Central memory CD8-positive, alpha-beta T cell (primary cell): ENCODE measurements around the gene NTHL1.

ENCODE experiments used
- ATAC-seq: fragments of 150-1000 bp; cut with Tn5 transposase; replicated peaks from 2 replicates; pipeline ENCODE4 v1.10.0; 2022; ENCODE audit warnings: mild to moderate bottlenecking, moderate FRiP score, moderate number of reproducible peaks; ENCODE audit not compliant: poor library complexity, severe bottlenecking; ENCODE audit errors: extremely low read depth
- DNase-seq, 2 donors: peaks; one replicate each; pipeline ENCODE4 v3.0.0; 2021; ENCODE audit warnings: low spot score in 2 of 2
- H3K27ac Mint-ChIP-seq: one replicate; pipeline ENCODE4 v1.8.0; 2022; ENCODE audit warnings: low read depth, mild to moderate bottlenecking, moderate library complexity, mixed read lengths
- H3K27me3 Mint-ChIP-seq: one replicate; pipeline ENCODE4 v1.8.0; 2022; ENCODE audit warnings: mixed read lengths
- H3K36me3 Mint-ChIP-seq: one replicate; pipeline ENCODE4 v1.8.0; 2022; ENCODE audit warnings: mild to moderate bottlenecking, moderate library complexity, mixed read lengths; ENCODE audit not compliant: insufficient read depth
- H3K4me1 Mint-ChIP-seq: one replicate; pipeline ENCODE4 v1.8.0; 2022; ENCODE audit warnings: mixed read lengths
- H3K4me3 Mint-ChIP-seq: one replicate; pipeline ENCODE4 v1.8.0; 2022; ENCODE audit warnings: mild to moderate bottlenecking, moderate library complexity, mixed read lengths
- H3K9me3 Mint-ChIP-seq: one replicate; pipeline ENCODE4 v1.8.0; 2022; ENCODE audit warnings: mixed read lengths

Gene NTHL1

DNA sequence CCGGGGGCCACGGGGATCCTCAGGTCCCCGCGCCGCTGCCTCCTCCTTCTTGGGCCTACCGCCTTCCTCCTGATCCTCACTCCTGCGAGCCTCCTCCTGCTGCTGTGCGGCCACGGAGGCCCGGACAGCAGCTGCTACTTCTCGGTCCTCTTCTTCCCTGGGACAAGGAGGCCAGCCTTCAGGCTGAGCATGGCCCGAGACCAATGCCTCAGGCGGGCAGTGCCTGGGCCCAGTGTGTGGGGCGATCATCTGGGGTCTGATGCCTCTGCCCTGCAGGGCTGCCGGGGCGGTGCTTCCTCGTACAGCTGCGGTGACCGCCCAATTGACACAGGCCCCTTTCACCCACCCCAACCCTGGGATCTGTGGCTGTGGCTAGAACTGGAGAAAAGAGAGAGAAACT lies 46.6 kb downstream of the NTHL1 start:
- H3K27ac Mint-ChIP-seq = no peak overlapping the region
- ATAC-seq (no peak), DNase-seq (no peak)
- peaks cover 13% of the 10 kb centered on the region for H3K4me1 Mint-ChIP-seq
- H3K36me3 Mint-ChIP-seq = peaks cover 16% of the 10 kb centered on the region
- no peak overlapping the region for H3K4me3 Mint-ChIP-seq
- H3K27me3 Mint-ChIP-seq = no peaks in the 10 kb centered on the region
- no peaks in the 10 kb centered on the region for H3K9me3 Mint-ChIP-seq

GRCh38 chr16:1999866-2000514 lies 47.6 kb downstream of the NTHL1 start:
- H3K27me3 Mint-ChIP-seq = no peaks in the 10 kb centered on the region
- ATAC-seq (no peak), DNase-seq (no peak)
- H3K27ac Mint-ChIP-seq = no peak overlapping the region
- H3K4me1 Mint-ChIP-seq = peaks cover 4% of the 10 kb centered on the region
- H3K36me3 Mint-ChIP-seq = peaks cover 15% of the 10 kb centered on the region
- H3K4me3 Mint-ChIP-seq = no peak overlapping the region
- no peaks in the 10 kb centered on the region for H3K9me3 Mint-ChIP-seq

DNA sequence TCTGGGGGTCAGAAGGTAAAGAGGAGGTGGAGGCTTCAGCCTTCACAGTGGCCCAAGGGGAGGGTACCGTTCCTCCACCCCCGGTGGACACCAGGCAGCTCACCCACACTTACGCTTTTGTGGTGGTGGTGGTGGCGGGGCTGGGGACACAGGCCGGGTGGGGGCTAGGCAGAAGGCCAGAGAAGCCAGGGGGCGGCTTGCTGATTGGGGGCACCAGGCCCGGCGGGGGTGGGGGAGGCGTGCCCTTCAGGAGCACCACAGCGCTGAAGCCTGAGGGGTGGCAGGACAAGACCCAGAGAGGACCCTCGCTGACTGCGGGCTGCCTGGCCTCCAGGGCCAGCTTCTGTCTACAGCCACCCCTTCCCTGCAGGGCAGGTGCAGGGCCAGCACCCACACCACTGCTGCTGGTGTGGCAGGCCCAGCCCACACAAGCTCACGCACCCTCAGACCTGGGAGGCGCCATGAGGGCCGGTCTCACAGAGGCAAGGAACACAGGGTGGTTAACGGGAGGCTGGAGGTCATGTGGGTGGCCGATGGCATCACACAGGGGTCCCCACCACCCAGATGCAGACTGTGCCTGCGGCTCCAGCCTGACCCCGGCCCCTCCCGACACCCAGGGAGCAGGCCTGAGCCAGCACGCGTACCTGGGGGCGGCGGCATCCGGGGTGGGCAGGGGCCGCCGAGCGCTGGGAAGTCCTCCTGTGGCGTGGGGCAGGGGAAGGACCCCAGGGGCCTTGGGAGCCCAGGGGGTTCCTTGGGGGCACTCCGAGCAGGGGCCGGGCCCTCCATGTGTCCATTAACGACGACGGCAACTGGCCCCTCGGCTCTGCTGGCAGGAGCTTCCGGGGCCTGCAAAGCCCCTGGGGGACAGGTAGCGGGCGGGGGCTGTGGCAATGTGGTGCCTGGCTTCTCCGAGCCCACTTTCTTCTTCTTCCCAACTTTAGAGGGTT lies 48.5 kb downstream of the NTHL1 start:
- DNase-seq (no peak), ATAC-seq (no peak)
- Mint-ChIP-seq H3K27ac (no peak overlapping the region), H3K4me3 (no peak overlapping the region), H3K27me3 (no peaks in the 10 kb centered on the region), H3K9me3 (no peaks in the 10 kb centered on the region), H3K4me1 (no peaks in the 10 kb centered on the region), H3K36me3 (peaks cover 15% of the 10 kb centered on the region)

GRCh38 chr16:1998360-1998835 lies 49.2 kb downstream of the NTHL1 start:
- H3K36me3 Mint-ChIP-seq = peaks cover 13% of the 10 kb centered on the region
- no peak overlapping the region for H3K27ac Mint-ChIP-seq
- no peaks in the 10 kb centered on the region for H3K4me1 Mint-ChIP-seq
- no peaks in the 10 kb centered on the region for H3K9me3 Mint-ChIP-seq
- H3K4me3 Mint-ChIP-seq = no peak overlapping the region
- H3K27me3 Mint-ChIP-seq = no peaks in the 10 kb centered on the region
- ATAC-seq (no peak), DNase-seq (no peak)

- H3K4me3 Mint-ChIP-seq = no peak overlapping the region
- no peaks in the 10 kb centered on the region for H3K27me3 Mint-ChIP-seq
- H3K27ac Mint-ChIP-seq = no peak overlapping the region
- peaks cover 17% of the 10 kb centered on the region for H3K36me3 Mint-ChIP-seq
- ATAC-seq (no peak), DNase-seq (no peak)
- H3K9me3 Mint-ChIP-seq = no peaks in the 10 kb centered on the region
- no peaks in the 10 kb centered on the region for H3K4me1 Mint-ChIP-seq
Measured at GRCh38 chr16:1997494-1998359, 49.9 kb downstream of the NTHL1 start.

DNA sequence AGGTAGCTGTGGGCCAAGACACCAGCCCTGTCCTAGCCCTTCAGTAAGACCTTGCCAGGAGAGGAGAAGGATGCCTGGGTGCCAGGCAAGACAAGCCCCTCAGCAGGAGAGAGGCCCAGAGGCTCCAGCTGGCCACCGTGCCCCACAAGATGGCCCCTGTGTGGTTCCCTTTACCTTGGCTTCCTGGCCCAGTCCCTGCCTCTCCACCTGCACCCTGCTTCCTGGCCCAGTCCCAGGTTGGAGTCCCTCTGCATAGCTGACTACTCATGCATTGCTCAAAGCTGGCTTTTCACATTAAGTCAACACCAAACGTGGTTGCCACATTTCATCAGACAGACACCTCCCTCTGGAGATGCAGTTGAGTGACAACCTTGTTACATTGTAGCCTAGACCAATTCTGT lies 53.9 kb downstream of the NTHL1 start:
- ATAC-seq = no peak
- Mint-ChIP-seq H3K4me3 (no peak overlapping the region), H3K36me3 (peaks cover 10% of the 10 kb centered on the region), H3K4me1 (peaks cover 14% of the 10 kb centered on the region), H3K9me3 (no peaks in the 10 kb centered on the region), H3K27me3 (peaks cover 8% of the 10 kb centered on the region), H3K27ac (no peak overlapping the region)
- DNase-seq = no peak

DNA sequence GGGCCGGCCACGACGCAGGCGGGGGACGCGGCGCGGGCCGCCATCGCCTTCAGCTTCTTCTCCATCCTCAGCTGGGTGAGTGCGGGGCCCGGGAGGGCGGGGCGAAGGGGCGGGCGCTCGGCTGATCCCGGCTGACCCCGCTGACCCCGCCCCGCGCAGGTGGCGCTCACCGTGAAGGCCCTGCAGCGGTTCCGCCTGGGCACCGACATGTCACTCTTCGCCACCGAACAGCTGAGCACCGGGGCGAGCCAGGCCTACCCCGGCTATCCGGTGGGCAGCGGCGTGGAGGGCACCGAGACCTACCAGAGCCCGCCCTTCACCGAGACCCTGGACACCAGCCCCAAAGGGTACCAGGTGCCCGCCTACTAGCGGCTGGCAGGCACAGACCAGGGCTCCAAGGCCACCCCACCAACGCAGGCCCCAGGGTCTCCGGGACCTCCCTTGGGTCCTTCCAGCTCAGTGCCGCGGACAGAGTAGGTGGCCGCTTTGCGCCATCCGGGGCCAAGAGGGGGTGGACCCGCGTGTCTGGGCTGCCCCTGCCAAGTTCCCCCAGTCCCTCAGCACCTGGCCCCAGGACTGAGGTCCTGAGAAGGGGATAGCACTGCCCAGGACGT lies 54.8 kb downstream of the NTHL1 start:
- peaks cover 14% of the 10 kb centered on the region for H3K27me3 Mint-ChIP-seq
- DNase-seq = no peak
- H3K9me3 Mint-ChIP-seq = no peaks in the 10 kb centered on the region
- no peak overlapping the region for H3K27ac Mint-ChIP-seq
- ATAC-seq = no peak
- H3K4me1 Mint-ChIP-seq = peaks cover 14% of the 10 kb centered on the region
- H3K4me3 Mint-ChIP-seq = no peak overlapping the region
- peaks cover 10% of the 10 kb centered on the region for H3K36me3 Mint-ChIP-seq

DNA sequence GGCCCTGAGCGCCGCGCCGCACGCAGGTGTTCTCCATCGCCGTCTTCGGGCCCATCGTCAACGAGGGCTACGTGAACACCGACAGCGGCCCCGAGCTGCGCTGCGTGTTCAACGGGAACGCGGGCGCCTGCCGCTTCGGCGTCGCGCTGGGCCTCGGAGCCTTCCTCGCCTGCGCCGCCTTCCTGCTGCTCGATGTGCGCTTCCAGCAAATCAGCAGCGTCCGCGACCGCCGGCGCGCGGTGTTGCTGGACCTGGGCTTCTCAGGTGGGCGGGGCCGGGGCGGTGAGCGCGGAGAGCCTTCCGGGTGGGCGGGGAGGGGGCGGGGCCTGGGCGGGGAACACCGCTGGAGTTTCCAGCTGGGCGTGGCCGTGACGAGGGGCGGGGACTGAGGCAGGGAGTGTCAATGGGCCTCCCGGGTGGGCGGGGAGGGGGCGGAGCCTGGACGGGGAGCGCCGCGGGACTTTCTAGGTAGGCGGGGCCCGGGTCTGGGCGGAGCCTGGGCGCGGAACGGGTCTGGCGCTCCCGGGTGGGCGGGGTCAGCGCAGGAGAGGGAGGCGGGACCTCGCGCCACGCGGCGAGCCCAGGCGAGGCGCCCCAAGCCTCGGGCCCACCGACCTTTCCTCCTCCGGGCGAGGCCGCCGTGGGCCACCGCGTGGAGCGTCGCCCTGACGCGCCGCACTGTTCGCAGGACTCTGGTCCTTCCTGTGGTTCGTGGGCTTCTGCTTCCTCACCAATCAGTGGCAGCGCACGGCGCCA lies 55.5 kb downstream of the NTHL1 start:
- Mint-ChIP-seq H3K4me3 (peak overlapping the region; percentile 67), H3K27ac (peak overlapping the region; percentile 73), H3K36me3 (peaks cover 12% of the 10 kb centered on the region)

DNA sequence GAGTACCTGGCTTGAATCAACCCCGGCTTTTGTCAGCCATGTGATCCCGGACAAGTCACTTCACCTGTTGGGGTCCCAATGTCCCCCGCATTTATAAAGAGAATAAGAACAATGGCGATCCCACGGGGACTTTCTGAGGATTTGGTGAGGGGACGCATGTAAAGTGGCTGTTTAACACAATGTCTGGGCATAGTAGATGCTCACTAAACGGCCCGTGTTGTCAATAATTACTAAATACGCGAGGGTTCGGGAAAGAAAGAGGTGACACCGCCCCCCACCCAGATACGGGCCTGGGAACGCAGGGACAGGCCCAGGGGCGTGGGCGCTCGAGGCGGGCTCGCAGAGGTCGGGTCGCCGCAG lies 56.1 kb downstream of the NTHL1 start:
- peaks cover 12% of the 10 kb centered on the region for H3K36me3 Mint-ChIP-seq
- H3K9me3 Mint-ChIP-seq = no peaks in the 10 kb centered on the region
- H3K27ac Mint-ChIP-seq = peak overlapping the region; percentile 73
- H3K4me3 Mint-ChIP-seq = peak overlapping the region; percentile 67
- H3K27me3 Mint-ChIP-seq = peaks cover 14% of the 10 kb centered on the region
- peaks cover 14% of the 10 kb centered on the region for H3K4me1 Mint-ChIP-seq
- DNase-seq (no peak), ATAC-seq (no peak)

More for the DNA sequence above, 55.5 kb downstream of the NTHL1 start:
- Mint-ChIP-seq H3K4me1 (peaks cover 14% of the 10 kb centered on the region), H3K9me3 (no peaks in the 10 kb centered on the region), H3K27me3 (peaks cover 14% of the 10 kb centered on the region)
- DNase-seq (peak; percentile 90 to 91), ATAC-seq (peak; percentile 63)

DNA sequence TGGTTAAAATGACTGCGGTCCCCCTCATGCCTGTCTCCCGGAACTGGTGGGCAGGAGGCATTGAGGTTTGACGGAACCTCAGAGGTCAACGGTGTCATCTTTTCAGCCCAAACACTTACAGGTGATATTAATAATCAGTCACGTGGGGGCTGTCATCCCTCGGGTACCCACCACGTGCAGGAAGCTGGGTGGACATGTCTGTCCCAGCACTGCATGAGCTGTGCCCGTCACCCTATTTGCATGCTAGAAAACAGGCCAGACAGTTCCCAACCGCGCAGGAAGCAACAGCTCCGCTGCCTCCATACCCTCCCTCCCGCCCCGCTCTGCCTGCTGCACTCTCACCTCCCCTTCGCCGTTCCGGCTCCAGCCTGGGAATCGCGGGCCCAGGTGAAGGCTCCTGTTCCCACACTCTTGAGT lies 56.5 kb downstream of the NTHL1 start:
- Mint-ChIP-seq H3K36me3 (peaks cover 16% of the 10 kb centered on the region), H3K4me1 (peaks cover 14% of the 10 kb centered on the region), H3K9me3 (no peaks in the 10 kb centered on the region), H3K27ac (peak overlapping the region; percentile 73), H3K27me3 (peaks cover 14% of the 10 kb centered on the region), H3K4me3 (peak overlapping the region; percentile 67)
- ATAC-seq = peak; percentile 63
- DNase-seq = peak in 1 of 2 donors; percentile 45

- Mint-ChIP-seq H3K4me1 (peaks cover 14% of the 10 kb centered on the region), H3K27me3 (peaks cover 14% of the 10 kb centered on the region), H3K4me3 (peak overlapping the region; percentile 67), H3K36me3 (peaks cover 18% of the 10 kb centered on the region), H3K9me3 (no peaks in the 10 kb centered on the region), H3K27ac (peak overlapping the region; percentile 73)
- ATAC-seq (no peak), DNase-seq (no peak)
Measured at GRCh38 chr16:1990351-1991134, 57.1 kb downstream of the NTHL1 start.
